Measurements from ENCODE around the gene ARNT2.

- TF ChIP-seq CTCF (IDR thresholded peaks at IDR 0.05; ENCODE audit: low read length) = no peak
- no peak for TF ChIP-seq EZH2 (IDR thresholded peaks at IDR 0.05; ENCODE audit: borderline replicate concordance, low read length)
Measured at GRCh38 chr15:80442728-80443403, 38.7 kb downstream of the ARNT2 start.

Data from OCI-LY1 (cell line).